ENCODE measurements around the gene ATP5F1A. TPM values are rescaled to one million over a fixed set of nuclear protein-coding genes. Genes with fewer than 3 reads are reported as not detected.

The ATP5F1A gene
- total RNA-seq, 2 donors from 2014 or later: 457 to 522 TPM

DNA sequence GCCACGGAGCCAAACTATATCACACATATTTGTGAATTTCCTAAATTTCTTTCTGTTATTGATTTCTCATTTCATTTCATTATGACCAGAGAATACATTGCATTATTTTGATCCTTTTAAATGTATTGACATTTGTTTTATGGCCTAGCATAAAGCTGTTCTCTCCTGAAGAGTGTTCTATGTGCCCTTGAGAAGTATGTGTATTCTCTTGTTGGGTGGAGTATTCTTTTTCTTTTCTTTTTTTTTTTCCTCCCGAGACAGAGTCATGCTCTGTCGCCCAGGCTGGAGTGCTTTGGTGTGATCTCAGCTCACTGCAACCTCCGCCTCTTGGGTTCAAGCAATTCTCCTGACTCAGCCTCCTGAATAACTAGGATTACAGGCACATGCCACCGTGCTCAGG is 11.3 kb upstream of the ATP5F1A start:
- H3K9me3 ChIP-seq: no peaks in the 10 kb centered on the region

DNA sequence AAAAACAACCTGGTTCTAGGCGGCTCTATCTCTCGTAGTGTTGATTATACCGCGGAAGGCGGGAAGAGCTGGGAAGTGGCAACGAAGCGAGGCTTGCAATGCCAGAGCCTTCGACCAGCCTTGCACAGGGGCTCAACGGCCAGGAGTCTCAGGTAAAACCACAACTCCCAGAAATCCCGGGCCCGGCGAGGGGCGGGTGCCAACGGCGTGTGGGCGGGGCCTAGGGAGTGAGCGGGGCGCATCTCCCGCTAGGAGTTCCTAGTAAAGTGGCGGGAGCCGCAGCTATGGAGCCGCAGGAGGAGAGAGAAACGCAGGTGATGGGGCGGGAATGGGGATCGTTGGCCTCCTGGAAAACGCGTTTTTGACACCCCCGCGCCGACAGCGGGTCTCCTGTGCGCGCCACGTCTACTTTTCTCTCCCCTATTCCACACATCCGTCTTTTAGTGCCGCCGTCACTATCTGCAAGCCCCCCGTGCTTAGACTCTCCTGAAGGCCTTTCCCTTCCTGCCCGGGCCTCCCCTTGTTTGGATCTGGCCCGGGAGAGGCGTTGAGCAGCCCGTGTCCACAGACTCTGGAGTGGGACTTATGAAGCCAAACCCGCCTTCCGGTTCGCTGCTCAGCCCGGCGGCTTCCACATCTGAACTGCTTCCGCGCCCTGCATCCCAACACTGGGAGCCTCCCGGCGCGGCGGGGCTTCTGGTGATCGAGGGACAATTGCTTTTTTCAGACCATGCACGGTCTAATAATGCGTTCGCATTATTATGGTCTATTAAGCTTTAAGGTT is 6.2 kb upstream of the ATP5F1A start, which contains the start of gene HAUS1:
TSS of gene HAUS1 (plus strand) at position 258 of the 784 bp plus-strand sequence. CDS start at position 285, 27 bp downstream.
- intact Hi-C loops (cut with DNase I): no loop called here
- TF ChIP-seq, protein P1, sequence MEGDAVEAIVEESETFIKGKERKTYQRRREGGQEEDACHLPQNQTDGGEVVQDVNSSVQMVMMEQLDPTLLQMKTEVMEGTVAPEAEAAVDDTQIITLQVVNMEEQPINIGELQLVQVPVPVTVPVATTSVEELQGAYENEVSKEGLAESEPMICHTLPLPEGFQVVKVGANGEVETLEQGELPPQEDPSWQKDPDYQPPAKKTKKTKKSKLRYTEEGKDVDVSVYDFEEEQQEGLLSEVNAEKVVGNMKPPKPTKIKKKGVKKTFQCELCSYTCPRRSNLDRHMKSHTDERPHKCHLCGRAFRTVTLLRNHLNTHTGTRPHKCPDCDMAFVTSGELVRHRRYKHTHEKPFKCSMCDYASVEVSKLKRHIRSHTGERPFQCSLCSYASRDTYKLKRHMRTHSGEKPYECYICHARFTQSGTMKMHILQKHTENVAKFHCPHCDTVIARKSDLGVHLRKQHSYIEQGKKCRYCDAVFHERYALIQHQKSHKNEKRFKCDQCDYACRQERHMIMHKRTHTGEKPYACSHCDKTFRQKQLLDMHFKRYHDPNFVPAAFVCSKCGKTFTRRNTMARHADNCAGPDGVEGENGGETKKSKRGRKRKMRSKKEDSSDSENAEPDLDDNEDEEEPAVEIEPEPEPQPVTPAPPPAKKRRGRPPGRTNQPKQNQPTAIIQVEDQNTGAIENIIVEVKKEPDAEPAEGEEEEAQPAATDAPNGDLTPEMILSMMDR (IDR thresholded peaks at IDR 0.05): no peak
- TF ChIP-seq POLR2AphosphoS5 (IDR thresholded peaks at IDR 0.05): peak; percentile 87
- peak; percentile 70 for TF ChIP-seq POLR2A (IDR thresholded peaks at IDR 0.05)
- Histone ChIP-seq H3K4me3 (peak within 1 kb of the TSS; percentile 76 to 94), H3K9me3 (no peaks in the 10 kb centered on the region), H3K4me1 (replicated peaks) (no peaks in the 10 kb centered on the region), H3K27ac (peak within 1 kb of the TSS; percentile 82 to 84), H3K36me3 (no peaks in the 10 kb centered on the region), H3K27me3 (replicated peaks; ENCODE audit: insufficient read depth) (no peaks in the 10 kb centered on the region)
- peak; percentile 91 for DNase-seq (ENCODE audit: low spot score)
- under 1% methylated on average over 56 of the region's 57 CpGs for WGBS

More for the DNA sequence above, 11.3 kb upstream of the ATP5F1A start:
- DNase-seq (ENCODE audit: low spot score): no peak
- TF ChIP-seq POLR2AphosphoS5 (IDR thresholded peaks at IDR 0.05) (no peak), POLR2A (IDR thresholded peaks at IDR 0.05) (no peak)
- TF ChIP-seq, protein P1 (IDR thresholded peaks at IDR 0.05): no peak
- intact Hi-C loops (cut with DNase I): no loop called here
- Histone ChIP-seq H3K4me1 (replicated peaks) (no peaks in the 10 kb centered on the region), H3K36me3 (no peaks in the 10 kb centered on the region), H3K27ac (no peak overlapping the region), H3K27me3 (replicated peaks; ENCODE audit: insufficient read depth) (no peaks in the 10 kb centered on the region), H3K4me3 (no peak overlapping the region)
- WGBS: 88% methylated on average over 5 of the region's 5 CpGs

DNA sequence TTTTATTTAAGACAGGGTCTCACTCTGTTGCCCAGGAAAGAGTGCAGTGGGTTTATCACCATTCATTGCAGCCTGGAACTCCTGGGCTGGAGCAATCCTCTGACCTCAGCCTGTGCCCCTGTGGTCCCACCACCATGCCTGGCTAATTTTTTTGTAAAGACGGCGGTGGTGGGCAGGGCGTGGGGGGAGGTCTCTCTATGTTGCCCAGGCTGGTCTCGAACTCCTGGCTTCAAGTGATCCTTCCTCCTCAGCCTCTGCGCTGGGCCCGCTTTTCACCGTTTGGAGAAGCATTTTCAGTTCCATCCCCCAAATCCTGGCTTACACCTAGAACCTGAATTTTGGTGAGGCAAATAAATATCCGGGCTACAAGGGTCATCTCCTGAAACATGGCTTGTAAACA is 1.4 kb upstream of the ATP5F1A start:
- intact Hi-C loops (cut with DNase I): no loop called here

DNA sequence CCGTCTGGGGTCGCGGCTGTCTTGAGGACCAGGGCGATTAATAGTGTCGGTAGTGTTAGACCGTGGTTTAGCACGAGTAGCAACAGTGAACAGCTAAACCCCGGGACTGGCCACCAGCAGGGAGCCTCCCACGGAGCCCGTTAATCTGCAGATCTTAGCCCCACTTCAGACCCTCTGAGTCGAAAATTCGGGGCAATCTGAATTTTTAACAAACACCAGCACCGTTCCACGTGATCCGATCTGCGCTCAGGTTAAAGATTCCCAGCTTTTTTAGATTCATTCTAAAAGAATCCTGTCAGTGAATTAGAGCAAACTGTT is 479 bp upstream of the ATP5F1A start:
- 16% methylated on average over 16 of the region's 16 CpGs for WGBS
- no peaks in the 10 kb centered on the region for H3K27me3 ChIP-seq (replicated peaks; ENCODE audit: insufficient read depth)
- TF ChIP-seq POLR2AphosphoS5 (IDR thresholded peaks at IDR 0.05) (no peak), POLR2A (IDR thresholded peaks at IDR 0.05) (no peak)
- TF ChIP-seq, protein P1 (IDR thresholded peaks at IDR 0.05): no peak
- H3K27ac ChIP-seq: peak overlapping the region; percentile 73 to 77
- peak overlapping the region; percentile 57 to 81 for H3K4me3 ChIP-seq
- intact Hi-C loops (cut with DNase I): no loop called here
- no peak for DNase-seq (ENCODE audit: low spot score)
- no peaks in the 10 kb centered on the region for H3K9me3 ChIP-seq
- no peaks in the 10 kb centered on the region for H3K36me3 ChIP-seq
- H3K4me1 ChIP-seq (replicated peaks): no peaks in the 10 kb centered on the region

More for the DNA sequence above, 1.4 kb upstream of the ATP5F1A start:
- WGBS: 99% methylated on average over 8 of the region's 8 CpGs
- Histone ChIP-seq H3K27ac (no peak overlapping the region), H3K36me3 (no peaks in the 10 kb centered on the region), H3K4me3 (no peak overlapping the region), H3K9me3 (no peaks in the 10 kb centered on the region), H3K27me3 (replicated peaks; ENCODE audit: insufficient read depth) (no peaks in the 10 kb centered on the region), H3K4me1 (replicated peaks) (no peaks in the 10 kb centered on the region)
- DNase-seq (ENCODE audit: low spot score): no peak
- TF ChIP-seq POLR2A (IDR thresholded peaks at IDR 0.05) (no peak), POLR2AphosphoS5 (IDR thresholded peaks at IDR 0.05) (no peak)
- TF ChIP-seq, protein P1 (IDR thresholded peaks at IDR 0.05): no peak

DNA sequence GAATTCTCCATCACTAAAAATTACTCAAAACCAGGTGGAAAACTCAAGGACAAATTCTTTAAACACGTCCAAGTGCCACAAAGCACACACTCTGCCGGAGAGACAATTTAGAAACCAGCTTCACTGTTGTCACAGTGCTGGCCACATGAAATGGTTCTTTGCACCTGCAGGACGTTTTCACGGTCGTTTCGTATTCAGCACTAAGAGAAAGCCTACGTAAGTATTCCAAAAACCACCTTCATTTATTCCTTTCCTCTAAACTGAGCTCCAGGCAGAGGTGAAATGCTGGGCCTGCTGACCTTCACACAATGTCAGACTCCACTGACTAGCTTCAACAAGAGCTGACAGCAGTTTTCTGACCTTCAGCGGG is 680 bp downstream of the ATP5F1A start:
- Histone ChIP-seq H3K27ac (peak overlapping the region; percentile 73 to 77), H3K9me3 (no peaks in the 10 kb centered on the region), H3K4me1 (replicated peaks) (no peaks in the 10 kb centered on the region), H3K27me3 (replicated peaks; ENCODE audit: insufficient read depth) (no peaks in the 10 kb centered on the region), H3K4me3 (peak overlapping the region; percentile 57 to 81), H3K36me3 (no peaks in the 10 kb centered on the region)
- TF ChIP-seq, protein P1 (IDR thresholded peaks at IDR 0.05): no peak
- TF ChIP-seq POLR2AphosphoS5 (IDR thresholded peaks at IDR 0.05): no peak
- no peak for TF ChIP-seq POLR2A (IDR thresholded peaks at IDR 0.05)
- no peak for DNase-seq (ENCODE audit: low spot score)
- under 1% methylated on average over 8 of the region's 8 CpGs for WGBS
- intact Hi-C loops (cut with DNase I): no loop called here

Data from prostate gland (tissue), 2 donors.